IPS-18c (cell line): ENCODE data around the gene CPA1.

ENCODE experiments used
- H3K4me3 ChIP-seq: 2 replicates; pipeline ENCODE4 v1.7.0; 2013; ENCODE audit warnings: low read depth, mild to moderate bottlenecking, low read length, moderate library complexity; ENCODE audit not compliant: insufficient read depth
- H3K9me3 ChIP-seq: one replicate; pipeline ENCODE4 v1.6.1; 2013; ENCODE audit warnings: mild to moderate bottlenecking, low read length, moderate library complexity; ENCODE audit not compliant: control insufficient read depth, insufficient read depth

Gene CPA1

GRCh38 chr7:130398526-130399090 is 18.3 kb downstream of the CPA1 start:
- Histone ChIP-seq H3K4me3 (no peak overlapping the region), H3K9me3 (no peaks in the 10 kb centered on the region)

- Histone ChIP-seq H3K4me3 (no peak overlapping the region), H3K9me3 (no peaks in the 10 kb centered on the region)
These were observed 19.9 kb downstream of the CPA1 start for GRCh38 chr7:130400120-130400572.

- H3K9me3 ChIP-seq: no peaks in the 10 kb centered on the region
- no peak overlapping the region for H3K4me3 ChIP-seq
These were observed 20.8 kb downstream of the CPA1 start for GRCh38 chr7:130401101-130401500.

GRCh38 chr7:130401578-130401977 is 21.3 kb downstream of the CPA1 start:
- no peaks in the 10 kb centered on the region for H3K9me3 ChIP-seq
- H3K4me3 ChIP-seq: no peak overlapping the region

DNA sequence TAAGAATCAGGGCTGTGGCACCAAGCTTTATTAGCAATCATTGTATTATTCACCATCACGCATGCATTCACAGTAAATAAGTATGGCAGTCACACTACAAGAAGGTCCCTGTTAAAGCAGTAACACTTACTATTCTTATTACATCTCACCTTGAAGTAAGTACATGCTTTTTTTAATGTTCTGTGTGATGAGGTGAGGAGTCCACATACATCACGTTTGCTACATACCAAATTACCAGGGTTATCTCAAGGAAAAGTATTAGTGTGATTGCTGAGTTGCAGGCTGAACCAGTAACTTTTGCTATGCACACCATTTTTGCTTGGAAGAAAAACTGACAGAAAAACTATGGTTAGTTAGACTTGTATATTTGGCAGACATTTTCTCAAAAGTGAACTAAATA is 24.7 kb downstream of the CPA1 start:
- Histone ChIP-seq H3K9me3 (no peaks in the 10 kb centered on the region), H3K4me3 (no peak overlapping the region)

DNA sequence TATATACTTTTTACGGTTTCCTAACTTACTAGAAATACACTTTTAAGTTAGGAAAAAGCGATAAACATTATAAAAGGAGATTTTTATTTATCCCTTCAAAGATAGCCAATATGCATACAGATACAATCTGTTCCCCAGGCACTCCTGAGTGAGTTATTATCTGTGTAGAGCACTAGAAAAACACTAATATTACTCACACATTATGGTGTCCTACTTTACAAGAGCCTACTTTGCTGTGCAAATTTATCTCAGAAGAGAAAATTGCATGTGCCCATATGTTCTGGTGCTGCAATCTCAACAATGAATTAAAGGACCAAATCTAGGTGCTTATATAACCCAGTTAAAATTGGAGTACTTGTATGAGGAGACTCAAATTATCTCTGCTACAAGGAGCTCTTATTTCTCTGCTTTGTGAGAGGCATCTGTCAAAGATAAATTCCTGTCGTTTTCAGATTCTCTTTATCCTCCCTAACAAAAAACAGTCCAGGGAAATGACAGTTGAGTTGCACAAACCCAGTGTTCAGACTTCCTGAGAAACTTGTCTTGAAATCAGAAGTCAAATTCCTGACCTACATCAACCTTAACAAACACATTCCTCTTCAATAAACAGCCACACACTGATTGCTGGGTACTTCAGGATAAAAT is 28.9 kb downstream of the CPA1 start:
- H3K9me3 ChIP-seq: no peaks in the 10 kb centered on the region
- no peak overlapping the region for H3K4me3 ChIP-seq

GRCh38 chr7:130409712-130410072 is 29.4 kb downstream of the CPA1 start:
- Histone ChIP-seq H3K9me3 (no peaks in the 10 kb centered on the region), H3K4me3 (no peak overlapping the region)

- Histone ChIP-seq H3K4me3 (no peak overlapping the region), H3K9me3 (no peaks in the 10 kb centered on the region)
These were observed 30.7 kb downstream of the CPA1 start for GRCh38 chr7:130410868-130411541.

- no peaks in the 10 kb centered on the region for H3K9me3 ChIP-seq
- H3K4me3 ChIP-seq: no peak overlapping the region
These were observed 32.9 kb downstream of the CPA1 start for GRCh38 chr7:130413201-130413600.

DNA sequence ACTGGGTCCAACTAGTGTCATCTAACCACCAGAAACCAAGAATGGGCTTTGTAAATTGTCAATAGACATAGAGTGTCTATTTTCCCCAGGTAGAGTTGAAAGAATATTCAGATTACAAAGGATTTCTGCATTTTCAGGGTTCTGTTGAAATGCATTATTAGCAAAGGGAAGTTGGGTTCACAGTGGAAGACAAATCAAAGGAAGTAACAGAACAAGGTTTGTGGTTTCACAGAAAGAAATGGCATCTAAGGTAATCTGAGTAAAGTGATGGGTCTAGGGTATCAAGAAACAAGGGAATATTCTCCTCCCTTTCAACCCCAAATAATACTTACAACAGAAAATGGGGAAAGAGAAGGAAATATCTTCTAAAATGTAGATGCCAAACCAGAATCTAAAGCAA is 34.7 kb downstream of the CPA1 start:
- Histone ChIP-seq H3K4me3 (no peak overlapping the region), H3K9me3 (no peaks in the 10 kb centered on the region)

- Histone ChIP-seq H3K4me3 (no peak overlapping the region), H3K9me3 (no peaks in the 10 kb centered on the region)
These were observed 36.9 kb downstream of the CPA1 start for GRCh38 chr7:130417213-130417612.

GRCh38 chr7:130418306-130418705 is 38.0 kb downstream of the CPA1 start:
- H3K9me3 ChIP-seq: no peaks in the 10 kb centered on the region
- no peak overlapping the region for H3K4me3 ChIP-seq

GRCh38 chr7:130419658-130420057 is 39.4 kb downstream of the CPA1 start:
- H3K9me3 ChIP-seq: no peaks in the 10 kb centered on the region

DNA sequence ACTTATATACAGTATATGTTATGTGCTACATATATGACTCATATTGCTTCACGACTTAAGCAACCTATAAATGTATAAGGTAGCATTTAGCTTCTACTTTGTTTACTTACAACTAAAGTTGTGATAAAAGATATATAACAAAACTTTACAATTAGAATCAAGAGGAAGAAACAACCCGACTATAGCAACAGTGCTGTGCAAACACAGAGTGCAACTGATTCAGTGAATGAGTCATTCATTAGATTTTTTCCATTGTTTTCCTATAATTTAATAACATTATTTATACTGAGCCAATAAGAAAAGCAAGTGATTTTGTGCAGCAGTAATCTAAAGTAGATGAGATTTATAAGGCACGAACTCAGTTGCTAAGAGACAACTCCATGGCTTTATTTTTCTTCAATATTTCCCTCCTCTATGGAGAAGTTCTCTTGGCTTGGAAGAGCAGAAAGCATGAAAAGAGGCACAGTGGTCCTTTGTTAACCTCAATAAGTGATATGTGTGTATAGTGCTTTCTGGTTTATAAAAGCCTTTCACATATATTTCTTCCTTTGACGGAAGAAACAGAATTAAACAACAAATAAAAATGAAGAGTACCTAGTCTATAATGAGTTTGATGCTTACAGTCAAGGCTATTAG is 40.8 kb downstream of the CPA1 start:
- no peaks in the 10 kb centered on the region for H3K9me3 ChIP-seq
- H3K4me3 ChIP-seq: no peak overlapping the region

More at GRCh38 chr7:130419658-130420057, 39.4 kb downstream of the CPA1 start:
- no peak overlapping the region for H3K4me3 ChIP-seq

DNA sequence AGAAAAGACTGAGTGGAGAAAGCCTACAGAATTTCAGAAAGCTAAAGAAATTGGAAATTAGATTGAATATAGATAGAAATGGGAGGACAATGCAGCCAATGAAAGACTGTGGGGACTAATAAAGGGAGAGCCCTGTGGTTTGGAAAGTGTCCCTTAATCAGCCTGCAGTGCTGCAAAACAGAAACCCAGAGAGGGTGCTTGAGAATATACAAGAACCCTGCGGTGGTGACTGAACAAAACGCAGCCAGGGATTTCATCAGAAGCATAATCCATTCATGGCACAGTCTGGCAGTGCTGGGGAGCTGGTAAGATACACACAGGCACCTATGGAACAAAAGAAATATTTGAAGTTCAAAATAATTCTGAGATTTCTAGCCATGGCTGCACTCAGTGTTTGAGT is 41.4 kb downstream of the CPA1 start:
- Histone ChIP-seq H3K9me3 (no peaks in the 10 kb centered on the region), H3K4me3 (no peak overlapping the region)

GRCh38 chr7:130423501-130424037 is 43.3 kb downstream of the CPA1 start:
- no peaks in the 10 kb centered on the region for H3K9me3 ChIP-seq
- H3K4me3 ChIP-seq: no peak overlapping the region

GRCh38 chr7:130425796-130426195 is 45.5 kb downstream of the CPA1 start:
- no peak overlapping the region for H3K4me3 ChIP-seq
- no peaks in the 10 kb centered on the region for H3K9me3 ChIP-seq

- H3K4me3 ChIP-seq: no peak overlapping the region
- no peaks in the 10 kb centered on the region for H3K9me3 ChIP-seq
These were observed 46.3 kb downstream of the CPA1 start for GRCh38 chr7:130426564-130426963.
